ENCODE results near the gene EXOC3L1. TPM values are rescaled to one million over a fixed set of nuclear protein-coding genes. Genes with fewer than 3 reads are reported as not detected.

EXOC3L1 gene
- total RNA-seq, 4 donors from 2014 or later = 0.29 to 5.1 (median 1.8) TPM

GRCh38 chr16:67206838-67207248 is 16.9 kb upstream of the EXOC3L1 start:
- TF ChIP-seq POLR2A (IDR thresholded peaks at IDR 0.05) (no peak), CTCF (IDR thresholded peaks at IDR 0.05) (no peak)
- no peaks in the 10 kb centered on the region for H3K27me3 ChIP-seq
- intact Hi-C loops (cut with DNase I; ENCODE audit: low total_unique reads) = no loop called here
- H3K4me1 ChIP-seq = no peaks in the 10 kb centered on the region
- no peaks in the 10 kb centered on the region for H3K9me3 ChIP-seq
- no peak overlapping the region for H3K4me3 ChIP-seq
- H3K36me3 ChIP-seq = no peaks in the 10 kb centered on the region
- DNase-seq = no peak
- H3K27ac ChIP-seq = no peak overlapping the region

GRCh38 chr16:67206129-67206837 is 16.3 kb upstream of the EXOC3L1 start:
- intact Hi-C loops (cut with DNase I; ENCODE audit: low total_unique reads) = no loop called here
- Histone ChIP-seq H3K27me3 (no peaks in the 10 kb centered on the region), H3K4me3 (no peak overlapping the region), H3K27ac (no peak overlapping the region), H3K9me3 (no peaks in the 10 kb centered on the region), H3K4me1 (no peaks in the 10 kb centered on the region), H3K36me3 (no peaks in the 10 kb centered on the region)
- no peak for DNase-seq
- TF ChIP-seq POLR2A (IDR thresholded peaks at IDR 0.05) = no peak
- no peak for TF ChIP-seq CTCF (IDR thresholded peaks at IDR 0.05)

- H3K27me3 ChIP-seq = no peaks in the 10 kb centered on the region
- no peak overlapping the region for H3K4me3 ChIP-seq
- DNase-seq = no peak
- intact Hi-C loops (cut with DNase I; ENCODE audit: low total_unique reads) = no loop called here
- H3K27ac ChIP-seq = no peak overlapping the region
- no peaks in the 10 kb centered on the region for H3K36me3 ChIP-seq
- no peaks in the 10 kb centered on the region for H3K9me3 ChIP-seq
- no peaks in the 10 kb centered on the region for H3K4me1 ChIP-seq
- TF ChIP-seq POLR2A (IDR thresholded peaks at IDR 0.05) (no peak), CTCF (IDR thresholded peaks at IDR 0.05) (no peak)
These were observed 14.1 kb upstream of the EXOC3L1 start for GRCh38 chr16:67204076-67204475.

GRCh38 chr16:67202956-67203493 is 13.1 kb upstream of the EXOC3L1 start:
- H3K4me3 ChIP-seq = no peak overlapping the region
- H3K36me3 ChIP-seq = no peaks in the 10 kb centered on the region
- intact Hi-C loops (cut with DNase I; ENCODE audit: low total_unique reads) = no loop called here
- H3K9me3 ChIP-seq = no peaks in the 10 kb centered on the region
- H3K27ac ChIP-seq = no peak overlapping the region
- no peaks in the 10 kb centered on the region for H3K4me1 ChIP-seq
- no peaks in the 10 kb centered on the region for H3K27me3 ChIP-seq
- no peak for TF ChIP-seq CTCF (IDR thresholded peaks at IDR 0.05)
- TF ChIP-seq POLR2A (IDR thresholded peaks at IDR 0.05) = no peak
- DNase-seq = no peak

GRCh38 chr16:67202426-67202825 is 12.5 kb upstream of the EXOC3L1 start:
- no peak for DNase-seq
- Histone ChIP-seq H3K27ac (no peak overlapping the region), H3K4me1 (no peaks in the 10 kb centered on the region), H3K4me3 (no peak overlapping the region), H3K9me3 (no peaks in the 10 kb centered on the region), H3K36me3 (no peaks in the 10 kb centered on the region), H3K27me3 (no peaks in the 10 kb centered on the region)
- intact Hi-C loops (cut with DNase I; ENCODE audit: low total_unique reads) = no loop called here
- no peak for TF ChIP-seq POLR2A (IDR thresholded peaks at IDR 0.05)
- no peak for TF ChIP-seq CTCF (IDR thresholded peaks at IDR 0.05)
